Measurements from ENCODE around the gene CCNO. TPM values are rescaled to one million over a fixed set of nuclear protein-coding genes. Genes with fewer than 3 reads are reported as not detected.

Gene CCNO
- total RNA-seq, 2 donors from 2014 or later: 5.1 to 9.7 TPM

DNA sequence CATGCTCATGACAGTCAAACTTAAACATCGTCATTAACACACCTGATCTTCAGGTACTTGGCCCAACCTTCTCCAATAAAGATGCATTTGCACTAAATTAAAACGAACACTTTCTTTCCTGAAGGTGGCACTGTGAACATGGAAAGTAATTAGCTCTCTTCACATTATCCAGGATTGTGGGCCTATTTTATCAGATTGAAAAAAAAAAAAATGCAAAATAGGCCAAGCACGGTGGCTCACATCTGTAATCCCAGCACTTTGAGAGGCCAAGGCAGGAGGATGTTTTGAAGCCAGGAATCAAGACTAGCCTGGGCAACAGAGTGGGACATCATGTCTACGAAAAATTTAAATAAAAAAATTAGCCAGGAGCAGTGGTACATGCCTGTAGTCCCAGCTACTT lies 46.0 kb downstream of the CCNO start:
- Mint-ChIP-seq H3K4me1 (peaks cover 7% of the 10 kb centered on the region), H3K36me3 (ENCODE audit: low read depth) (no peaks in the 10 kb centered on the region), H3K27ac (no peak overlapping the region), H3K27me3 (ENCODE audit: insufficient read depth) (peaks cover 50% of the 10 kb centered on the region), H3K9me3 (no peaks in the 10 kb centered on the region), H3K4me3 (no peak overlapping the region)
- H3K9ac ChIP-seq (ENCODE audit: extremely low read depth, low read length, poor library complexity, severe bottlenecking): no peak overlapping the region
- H3K4me3 ChIP-seq (ENCODE audit: low read length): no peak overlapping the region
- peak; percentile 64 for TF ChIP-seq CTCF (conservative IDR thresholded peaks at IDR 0.05)
- no peaks in the 10 kb centered on the region for H3K36me3 ChIP-seq (ENCODE audit: control insufficient read depth, insufficient read depth, low read length)
- H3K9me3 ChIP-seq (ENCODE audit: control insufficient read depth, low read length): peaks cover 5% of the 10 kb centered on the region
- H3K27me3 ChIP-seq (ENCODE audit: control insufficient read depth, insufficient read depth, low read length, poor library complexity, severe bottlenecking): peaks cover 55% of the 10 kb centered on the region
- DNase-seq: no peak
- 46 to 58% methylated on average over 2 to 4 of the region's 4 CpGs for WGBS, 2 experiments (ENCODE audit: insufficient coverage in 1 of 2, insufficient read length in 1 of 2)
- H3K4me1 ChIP-seq (ENCODE audit: control insufficient read depth, insufficient read depth, low read length): no peaks in the 10 kb centered on the region
- H3K27ac ChIP-seq (ENCODE audit: low read depth, low read length): no peak overlapping the region

Other genes starting within 250 kb of the CCNO start
- not detected for gene ESM1, start 248.0 kb downstream of the CCNO start, total RNA-seq
- under 1 TPM in 1 of 2 donors, not detected in 1; 0.29 TPM for gene GZMK, start 209.4 kb downstream of the CCNO start, total RNA-seq
- under 1 TPM in 1 of 2 donors, not detected in 1; 0.31 TPM for gene GZMA, start 131.0 kb downstream of the CCNO start, total RNA-seq
- gene GPX8, start 73.4 kb downstream of the CCNO start, total RNA-seq: 10 to 100 TPM; 47.9 to 68.9 TPM
- gene CDC20B, start 60.4 kb downstream of the CCNO start, total RNA-seq: under 1 TPM; 0.13 to 0.20 TPM
- 1 to 10 TPM in 1 of 2 donors, under 1 TPM in 1; 0.58 to 1.4 TPM for gene MCIDAS, start 6.3 kb downstream of the CCNO start, total RNA-seq
- 10 to 100 TPM; 27.9 to 29.0 TPM for gene DHX29, start 74.1 kb upstream of the CCNO start, total RNA-seq
- gene MTREX, start 74.4 kb upstream of the CCNO start, total RNA-seq: 100 to 1,000 TPM in 1 of 2 donors, 10 to 100 TPM in 1; 91.0 to 106 TPM